CD14-positive monocyte (primary cell): ENCODE results near the gene TXLNA. TPM values are rescaled to one million over a fixed set of nuclear protein-coding genes. Genes with fewer than 3 reads are reported as not detected.

Experiments
- DNase-seq, 3 donors: peaks; one replicate each; pipeline ENCODE4 v3.0.0-alpha.2; 2011 to 2022
- H2AFZ ChIP-seq: 2 replicates; pipeline ENCODE4 v1.6.0; 2012; ENCODE audit warnings: mild to moderate bottlenecking, low read depth, low read length, inconsistent platforms; ENCODE audit not compliant: insufficient read depth, poor library complexity, severe bottlenecking
- H3K27ac ChIP-seq, 2 donors: 1 replicate in 1 of 2; 2 replicates in 1 of 2; pipeline ENCODE4 v1.5.1; 2012 to 2013; ENCODE audit warnings: low read length in 2 of 2, control low read depth in 1 of 2, inconsistent platforms in 1 of 2, low read depth in 1 of 2, mild to moderate bottlenecking in 1 of 2
- H3K27me3 ChIP-seq, 2 donors: one replicate each; pipeline versions ENCODE4 v1.6.0 to v1.6.1; 2011 to 2013; ENCODE audit warnings: low read length in 2 of 2; ENCODE audit not compliant: control insufficient read depth in 2 of 2, insufficient read depth in 2 of 2
- H3K36me3 ChIP-seq, 2 donors: replicated peaks in 1 of 2; 1 replicate in 1 of 2; 2 replicates in 1 of 2; pipeline versions ENCODE4 v1.5.1 to v1.6.1; 2012 to 2013; ENCODE audit warnings: low read length in 2 of 2, control low read depth in 1 of 2, inconsistent platforms in 1 of 2, mild to moderate bottlenecking in 1 of 2; ENCODE audit not compliant: insufficient read depth in 2 of 2, control insufficient read depth in 1 of 2
- H3K4me1 ChIP-seq, 2 donors: 1 replicate in 1 of 2; 2 replicates in 1 of 2; pipeline versions ENCODE4 v1.5.1 to v1.6.1; 2012 to 2013; ENCODE audit warnings: low read length in 2 of 2, control low read depth in 1 of 2, inconsistent platforms in 1 of 2, mild to moderate bottlenecking in 1 of 2, moderate library complexity in 1 of 2; ENCODE audit not compliant: insufficient read depth in 2 of 2, control insufficient read depth in 1 of 2
- H3K4me2 ChIP-seq: replicated peaks from 2 replicates; pipeline ENCODE3; 2012; ENCODE audit warnings: low read length, moderate library complexity, mild to moderate bottlenecking; ENCODE audit not compliant: poor library complexity, severe bottlenecking; ENCODE audit errors: extremely low read depth
- H3K4me3 ChIP-seq, 3 experiments: fragments of 200-600 bp in 1 of 3; sonication (generic) in 1 of 3; replicated peaks in 1 of 3; 1 replicate in 2 of 3; 2 replicates in 1 of 3; pipeline ENCODE4 v1.5.1; 2011 to 2013; ENCODE audit warnings: low read length in 3 of 3, mild to moderate bottlenecking in 3 of 3, control low read depth in 2 of 3, low read depth in 2 of 3, inconsistent platforms in 1 of 3, moderate library complexity in 1 of 3
- H3K79me2 ChIP-seq: 2 replicates; pipeline ENCODE4 v1.6.0; 2012; ENCODE audit warnings: mild to moderate bottlenecking, control low read depth, inconsistent platforms, low read length, moderate library complexity; ENCODE audit not compliant: insufficient read depth
- H3K9ac ChIP-seq: 2 replicates; pipeline ENCODE4 v1.6.0; 2017; ENCODE audit warnings: low read length, mild to moderate bottlenecking; ENCODE audit not compliant: insufficient read depth, poor library complexity, severe bottlenecking
- H3K9me3 ChIP-seq, 2 donors: replicated peaks in 1 of 2; 1 replicate in 1 of 2; 2 replicates in 1 of 2; pipeline versions ENCODE4 v1.5.1 to v1.6.1; 2012 to 2013; ENCODE audit warnings: low read length in 2 of 2, control low read depth in 1 of 2; ENCODE audit not compliant: control insufficient read depth in 1 of 2, insufficient read depth in 1 of 2
- H4K20me1 ChIP-seq: 2 replicates; pipeline ENCODE4 v1.6.0; 2012; ENCODE audit warnings: mild to moderate bottlenecking, low read length, control low read depth, moderate library complexity; ENCODE audit not compliant: insufficient read depth
- H3K27ac Mint-ChIP-seq, 7 donors: one replicate each; pipeline ENCODE4 v1.8.0; 2020; ENCODE audit warnings: mild to moderate bottlenecking in 7 of 7, mixed read lengths in 7 of 7, moderate library complexity in 6 of 7, inconsistent platforms in 2 of 7
- H3K27me3 Mint-ChIP-seq, 3 donors: one replicate each; pipeline ENCODE4 v1.8.0; 2021 to 2022; ENCODE audit warnings: low read depth in 3 of 3, mild to moderate bottlenecking in 3 of 3, mixed read lengths in 3 of 3, moderate library complexity in 3 of 3, inconsistent platforms in 1 of 3
- H3K36me3 Mint-ChIP-seq, 2 donors: one replicate each; pipeline ENCODE4 v1.8.0; 2020; ENCODE audit warnings: mixed read lengths in 2 of 2, inconsistent platforms in 1 of 2, mild to moderate bottlenecking in 1 of 2
- H3K4me1 Mint-ChIP-seq: one replicate; pipeline ENCODE4 v1.8.0; 2020; ENCODE audit warnings: mild to moderate bottlenecking, mixed read lengths
- H3K4me3 Mint-ChIP-seq, 2 donors: one replicate each; pipeline ENCODE4 v1.8.0; 2020; ENCODE audit warnings: mild to moderate bottlenecking in 2 of 2, mixed read lengths in 2 of 2, moderate library complexity in 1 of 2
- H3K9me3 Mint-ChIP-seq, 7 donors: one replicate each; pipeline ENCODE4 v1.8.0; 2020 to 2022; ENCODE audit warnings: mixed read lengths in 7 of 7, mild to moderate bottlenecking in 6 of 7, moderate library complexity in 6 of 7, inconsistent platforms in 2 of 7
- CTCF ChIP-seq: fragments of 200-600 bp; IDR thresholded peaks from one replicate; pipeline ENCODE4 v1.8.0; 2022; ENCODE audit warnings: antibody characterized with exemption, mild to moderate bottlenecking
- WGBS: methylation state at CpG from one replicate; pipeline ENCODE4 v1.1.5; 2013; ENCODE audit warnings: missing lambda C conversion rate; ENCODE audit not compliant: insufficient coverage; 5-methylcytosine and 5-hydroxymethylcytosine counted together
- intact Hi-C, 2 donors: fragments of 100-400 bp; cut with micrococcal nuclease; formaldehyde crosslinking; loops; one replicate each; pipeline versions ENCODE4 v1.15.0 to v1.15.1; 2023
- polyA plus RNA-seq, 3 donors: library from polyadenylated mRNA; depleted of rRNA in 1 of 3; unstranded in 2 of 3; stranded (reverse) in 1 of 3; fragments of 300-500 nt in 2 of 3; fragments of >200 nt in 1 of 3; fragmentation: Illumina TruSeq in 2 of 3; gene quantifications; 1 replicate in 2 of 3; 2 replicates in 1 of 3; pipeline ENCODE4 v1.2.3, GENCODE V29; 2012 to 2021

TXLNA gene
- polyA plus RNA-seq, 3 donors, result 12.3 to 15.3 (median 14.4) TPM

DNA sequence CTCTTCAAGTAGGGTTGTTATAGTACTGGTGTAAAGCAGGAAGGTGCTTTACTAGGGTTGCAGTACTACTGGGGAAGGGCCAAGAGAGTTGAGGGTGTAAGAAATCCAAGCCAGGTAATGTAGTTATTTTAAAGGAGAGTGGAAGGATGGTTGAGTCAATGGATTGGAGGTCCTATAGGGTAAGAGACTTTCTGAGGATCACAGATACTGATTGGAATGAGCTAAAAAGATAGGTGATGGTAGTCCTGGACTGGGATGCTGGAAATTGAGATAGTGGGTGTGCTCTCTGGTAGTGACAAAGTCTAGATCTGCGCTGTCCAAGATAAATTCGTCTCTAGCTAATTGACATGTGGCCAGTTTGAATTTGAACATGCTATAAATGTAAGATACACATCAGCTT lies 7.0 kb downstream of the TXLNA start:
- Histone ChIP-seq H3K4me3 (no peak overlapping the region), H4K20me1 (peaks cover 45% of the 10 kb centered on the region), H3K27ac (peak overlapping the region in 1 of 2 donors; percentile 48), H3K4me2 (no peak overlapping the region), H3K9ac (no peak overlapping the region), H2AFZ (no peak overlapping the region), H3K36me3 (peaks cover 80 to 89% of the 10 kb centered on the region in 2 donors), H3K27me3 (no peaks in the 10 kb centered on the region), H3K79me2 (peaks cover 59% of the 10 kb centered on the region), H3K4me1 (peaks cover 1 to 6% of the 10 kb centered on the region in 2 donors), H3K9me3 (no peaks in the 10 kb centered on the region)
- H3K36me3 Mint-ChIP-seq, result peaks cover 67 to 99% of the 10 kb centered on the region in 2 donors
- 100% methylated on average over 2 of the region's 2 CpGs for WGBS
- H3K4me1 Mint-ChIP-seq, result peaks cover 22% of the 10 kb centered on the region
- intact Hi-C loops, result loop anchor here in 1 of 2 donors (10.0 kb wide), 1 partner anchor 108 kb away; the partner anchor contains the start of gene HDAC1
- peak overlapping the region in 3 of 7 donors; percentile 13 to 55 (median 49) for H3K27ac Mint-ChIP-seq
- no peaks in the 10 kb centered on the region for H3K9me3 Mint-ChIP-seq
- H3K27me3 Mint-ChIP-seq, result peaks cover 0 to 2% (median 0%) of the 10 kb centered on the region in 3 donors
- TF ChIP-seq CTCF, result no peak
- DNase-seq, result no peak
- H3K4me3 Mint-ChIP-seq, result no peak overlapping the region

DNA sequence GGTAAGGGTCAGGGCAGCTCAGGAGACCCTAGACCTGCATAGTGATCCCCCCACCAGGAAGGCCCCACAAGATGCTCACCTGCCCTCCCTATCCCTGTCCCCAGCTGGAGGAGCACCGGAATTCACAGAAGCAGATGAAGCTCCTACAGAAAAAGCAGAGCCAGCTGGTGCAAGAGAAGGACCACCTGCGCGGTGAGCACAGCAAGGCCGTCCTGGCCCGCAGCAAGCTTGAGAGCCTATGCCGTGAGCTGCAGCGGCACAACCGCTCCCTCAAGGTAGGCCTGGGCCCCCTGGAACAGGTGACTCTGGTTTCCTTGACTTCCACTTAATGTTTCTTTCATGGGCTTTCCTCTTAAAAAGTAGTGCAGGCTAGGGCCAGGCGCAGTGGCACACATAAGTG lies 8.4 kb downstream of the TXLNA start:
- peaks cover 15% of the 10 kb centered on the region for H3K4me1 Mint-ChIP-seq

More for the DNA sequence above, 8.4 kb downstream of the TXLNA start:
- Mint-ChIP-seq H3K9me3 (no peaks in the 10 kb centered on the region), H3K36me3 (peaks cover 76 to 99% of the 10 kb centered on the region in 2 donors), H3K27me3 (peaks cover 0 to 2% (median 0%) of the 10 kb centered on the region in 3 donors), H3K27ac (peak overlapping the region in 1 of 7 donors; percentile 9), H3K4me3 (no peak overlapping the region)
- H3K4me1 ChIP-seq, result no peaks in the 10 kb centered on the region
- peaks cover 39% of the 10 kb centered on the region for H4K20me1 ChIP-seq
- no peak for TF ChIP-seq CTCF
- no peak overlapping the region for H3K27ac ChIP-seq
- WGBS, result over 99% methylated on average over 9 of the region's 9 CpGs
- no peaks in the 10 kb centered on the region for H3K27me3 ChIP-seq
- DNase-seq, result no peak
- H3K36me3 ChIP-seq, result peaks cover 85 to 89% of the 10 kb centered on the region in 2 donors
- no peaks in the 10 kb centered on the region for H3K9me3 ChIP-seq
- no peak overlapping the region for H3K9ac ChIP-seq
- H3K79me2 ChIP-seq, result peaks cover 46% of the 10 kb centered on the region
- intact Hi-C loops, result loop anchor here in 1 of 2 donors (10.0 kb wide), 1 partner anchor 107 kb away; the partner anchor contains the start of gene HDAC1
- no peak overlapping the region for H2AFZ ChIP-seq
- no peak overlapping the region for H3K4me3 ChIP-seq
- H3K4me2 ChIP-seq, result no peak overlapping the region
